ENCODE measurements around the gene PLA2G2F.

PLA2G2F gene

GRCh38 chr1:20138961-20139550 lies at the start of gene PLA2G2F:
Gene PLA2G2F, plus strand, starts transcription at chr1:20139323. Its CDS starts 105 bp downstream, at chr1:20139428.
- DNase-seq, result no peak

- no peak for DNase-seq
Observed at GRCh38 chr1:20089328-20090077, 49.6 kb upstream of the PLA2G2F start.

- no peak for DNase-seq
Observed at GRCh38 chr1:20090119-20090518, 49.0 kb upstream of the PLA2G2F start.

- no peak for DNase-seq
Observed at GRCh38 chr1:20090641-20091040, 48.5 kb upstream of the PLA2G2F start.

GRCh38 chr1:20093303-20093702 lies 45.8 kb upstream of the PLA2G2F start:
- DNase-seq, result no peak

GRCh38 chr1:20093940-20094391 lies 45.2 kb upstream of the PLA2G2F start:
- DNase-seq, result no peak

GRCh38 chr1:20095564-20096434 lies 43.3 kb upstream of the PLA2G2F start:
- no peak for DNase-seq

- DNase-seq, result no peak
Observed at GRCh38 chr1:20096840-20097447, 42.2 kb upstream of the PLA2G2F start.

GRCh38 chr1:20099533-20099932 lies 39.6 kb upstream of the PLA2G2F start:
- no peak for DNase-seq

- DNase-seq, result peak; percentile 70
Observed at GRCh38 chr1:20100632-20101355, 38.3 kb upstream of the PLA2G2F start.

GRCh38 chr1:20102875-20103274 lies 36.2 kb upstream of the PLA2G2F start:
- DNase-seq, result no peak

GRCh38 chr1:20105856-20106255 lies 33.3 kb upstream of the PLA2G2F start:
- DNase-seq, result no peak

- DNase-seq, result no peak
Observed at GRCh38 chr1:20107351-20107750, 31.8 kb upstream of the PLA2G2F start.

GRCh38 chr1:20107796-20108195 lies 31.3 kb upstream of the PLA2G2F start:
- DNase-seq, result no peak

GRCh38 chr1:20108366-20109123 lies 30.6 kb upstream of the PLA2G2F start:
- DNase-seq, result no peak

GRCh38 chr1:20109223-20109856 lies 29.8 kb upstream of the PLA2G2F start:
- no peak for DNase-seq

- DNase-seq, result no peak
Observed at GRCh38 chr1:20110679-20111078, 28.4 kb upstream of the PLA2G2F start.

- no peak for DNase-seq
Observed at GRCh38 chr1:20111452-20111851, 27.7 kb upstream of the PLA2G2F start.

- no peak for DNase-seq
Observed at GRCh38 chr1:20112279-20113000, 26.7 kb upstream of the PLA2G2F start.

- no peak for DNase-seq
Observed at GRCh38 chr1:20114021-20114648, 25.0 kb upstream of the PLA2G2F start.

Measured in eye (tissue), 1 donor.